GM12864 (cell line): ENCODE measurements around the gene LRBA.

Experiments
- DNase-seq: peaks from one replicate; pipeline ENCODE4 v3.0.0-alpha.2; 2011; ENCODE audit warnings: low read depth
- H3K4me3 ChIP-seq: 2 replicates; pipeline ENCODE4 v1.5.1; 2011; ENCODE audit warnings: mild to moderate bottlenecking, low read depth, low read length, control low read depth
- TF ChIP-seq, protein P1 (sequence below): IDR thresholded peaks from 2 replicates; pipeline ENCODE4 v1.5.1; 2011; ENCODE audit warnings: low read depth, mild to moderate bottlenecking, moderate library complexity, low read length, control low read depth, inconsistent platforms; ENCODE audit errors: missing control alignments

LRBA gene

GRCh38 chr4:150852216-150852615 is 162.9 kb downstream of the LRBA start:
- no peak overlapping the region for H3K4me3 ChIP-seq
- no peak for DNase-seq
- TF ChIP-seq, protein P1, sequence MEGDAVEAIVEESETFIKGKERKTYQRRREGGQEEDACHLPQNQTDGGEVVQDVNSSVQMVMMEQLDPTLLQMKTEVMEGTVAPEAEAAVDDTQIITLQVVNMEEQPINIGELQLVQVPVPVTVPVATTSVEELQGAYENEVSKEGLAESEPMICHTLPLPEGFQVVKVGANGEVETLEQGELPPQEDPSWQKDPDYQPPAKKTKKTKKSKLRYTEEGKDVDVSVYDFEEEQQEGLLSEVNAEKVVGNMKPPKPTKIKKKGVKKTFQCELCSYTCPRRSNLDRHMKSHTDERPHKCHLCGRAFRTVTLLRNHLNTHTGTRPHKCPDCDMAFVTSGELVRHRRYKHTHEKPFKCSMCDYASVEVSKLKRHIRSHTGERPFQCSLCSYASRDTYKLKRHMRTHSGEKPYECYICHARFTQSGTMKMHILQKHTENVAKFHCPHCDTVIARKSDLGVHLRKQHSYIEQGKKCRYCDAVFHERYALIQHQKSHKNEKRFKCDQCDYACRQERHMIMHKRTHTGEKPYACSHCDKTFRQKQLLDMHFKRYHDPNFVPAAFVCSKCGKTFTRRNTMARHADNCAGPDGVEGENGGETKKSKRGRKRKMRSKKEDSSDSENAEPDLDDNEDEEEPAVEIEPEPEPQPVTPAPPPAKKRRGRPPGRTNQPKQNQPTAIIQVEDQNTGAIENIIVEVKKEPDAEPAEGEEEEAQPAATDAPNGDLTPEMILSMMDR = no peak

DNA sequence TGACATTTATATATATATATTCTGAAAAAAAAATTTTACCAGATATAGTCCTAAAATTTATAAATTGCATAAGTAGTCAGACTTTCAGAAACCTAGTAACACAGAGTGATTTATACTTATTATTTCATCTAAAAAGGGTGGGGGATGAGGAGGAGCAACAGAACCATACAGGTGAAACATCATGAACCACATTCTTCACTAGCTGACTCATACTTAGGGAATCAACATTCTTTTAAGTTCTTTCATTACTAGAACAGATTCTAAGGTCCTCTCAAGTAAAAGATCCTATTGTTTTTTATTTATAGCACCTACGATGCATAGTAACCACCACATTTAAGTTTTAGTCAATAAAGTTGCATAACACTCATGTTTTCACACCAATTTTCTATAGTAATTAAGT is 166.1 kb downstream of the LRBA start:
- H3K4me3 ChIP-seq = no peak overlapping the region
- TF ChIP-seq, protein P1 = no peak
- DNase-seq = no peak

GRCh38 chr4:150828159-150828558 is 186.9 kb downstream of the LRBA start:
- TF ChIP-seq, protein P1 = peak; percentile 52
- DNase-seq = peak; percentile 78
- no peak overlapping the region for H3K4me3 ChIP-seq

DNA sequence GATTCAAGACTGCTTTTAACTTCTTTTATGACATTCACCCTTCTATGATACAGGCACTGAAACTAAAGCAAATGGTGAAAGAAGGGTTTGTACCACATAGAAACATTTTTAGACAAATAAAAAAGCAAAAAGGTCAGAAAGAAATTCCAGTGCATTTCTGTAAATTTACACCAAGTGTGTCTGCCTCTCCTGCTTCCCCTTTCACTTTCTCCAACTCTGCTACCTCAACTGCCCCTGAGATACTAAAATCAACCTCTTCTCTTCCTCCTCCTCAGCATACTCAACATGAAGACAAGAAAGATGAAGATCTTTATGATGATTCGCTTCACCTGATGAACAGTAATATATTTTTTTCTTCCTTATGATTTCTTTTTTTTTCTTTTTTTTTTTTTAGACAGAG is 187.9 kb downstream of the LRBA start:
- TF ChIP-seq, protein P1 = no peak
- DNase-seq = peak; percentile 7
- H3K4me3 ChIP-seq = no peak overlapping the region

- DNase-seq = no peak
- H3K4me3 ChIP-seq = no peak overlapping the region
- TF ChIP-seq, protein P1 = no peak
Measured at GRCh38 chr4:150826306-150826705, 188.8 kb downstream of the LRBA start.

DNA sequence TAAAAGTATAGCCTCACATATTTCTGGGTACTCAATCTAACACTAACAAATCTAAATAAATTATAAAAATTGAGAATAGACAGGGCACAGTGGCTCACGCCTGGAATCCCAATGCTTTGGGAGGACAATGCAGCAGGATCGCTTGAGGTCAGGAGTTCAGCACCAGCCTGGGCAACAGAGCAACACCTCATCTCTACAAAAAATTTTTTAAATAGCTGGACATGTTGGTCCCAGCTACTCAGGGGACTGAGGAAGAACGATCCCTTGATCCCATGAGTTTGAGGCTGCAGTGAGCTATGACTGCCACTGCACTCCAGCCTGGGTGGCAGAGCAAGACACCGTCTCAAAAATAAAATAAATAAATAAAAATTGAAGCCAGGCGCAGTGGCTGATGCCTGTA is 192.7 kb downstream of the LRBA start:
- TF ChIP-seq, protein P1 = no peak
- no peak overlapping the region for H3K4me3 ChIP-seq
- DNase-seq = no peak

DNA sequence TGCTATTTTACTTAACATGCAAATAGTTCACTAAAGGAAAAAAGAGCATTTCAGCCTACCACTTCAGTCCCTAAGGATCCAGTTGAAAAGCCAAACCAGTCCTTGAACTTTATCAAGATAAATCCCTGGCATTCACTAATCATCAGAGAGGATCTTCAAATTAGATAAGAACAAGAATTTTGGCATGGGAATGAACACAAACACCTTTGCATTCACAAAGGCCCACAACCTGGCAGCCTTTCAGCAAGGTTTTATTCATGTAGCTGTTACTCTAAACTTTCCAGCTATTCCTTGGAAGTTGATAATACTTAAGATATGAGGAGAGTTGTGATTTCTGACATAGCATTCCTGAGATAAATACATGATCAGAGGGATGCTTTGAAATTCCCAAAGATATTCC is 193.4 kb downstream of the LRBA start:
- no peak for DNase-seq
- H3K4me3 ChIP-seq = no peak overlapping the region
- TF ChIP-seq, protein P1 = no peak
